ENCODE results near the gene USP12. TPM values are rescaled to one million over a fixed set of nuclear protein-coding genes. Genes with fewer than 3 reads are reported as not detected.

The USP12 gene
- total RNA-seq, 4 donors from 2014 or later = 3.9 to 31.7 (median 13.6) TPM

GRCh38 chr13:27104606-27105005, 67.0 kb downstream of the USP12 start:
- WGBS, 2 donors = 39 to 49% methylated on average over 4 of the region's 4 CpGs
- intact Hi-C loops (cut with DNase I) = no loop called here
- Histone ChIP-seq H3K36me3 (peaks cover 0 to 24% (median 0%) of the 10 kb centered on the region in 3 donors), H3K27me3 (no peaks in the 10 kb centered on the region), H3K4me3 (no peak overlapping the region), H3K9me3 (no peaks in the 10 kb centered on the region), H3K4me1 (peaks cover 0 to 10% (median 0%) of the 10 kb centered on the region in 3 donors), H3K27ac (no peak overlapping the region)
- TF ChIP-seq POLR2A (IDR thresholded peaks at IDR 0.05) = no peak
- DNase-seq = no peak

GRCh38 chr13:27101847-27102246, 69.8 kb downstream of the USP12 start:
- intact Hi-C loops (cut with DNase I) = no loop called here
- Histone ChIP-seq H3K27me3 (no peaks in the 10 kb centered on the region), H3K9me3 (no peaks in the 10 kb centered on the region), H3K4me3 (no peak overlapping the region), H3K36me3 (peaks cover 0 to 29% (median 0%) of the 10 kb centered on the region in 3 donors), H3K27ac (no peak overlapping the region), H3K4me1 (peaks cover 0 to 19% (median 0%) of the 10 kb centered on the region in 3 donors)
- 90 to 95% methylated on average over 3 of the region's 3 CpGs for WGBS, 2 donors
- TF ChIP-seq CTCF (IDR thresholded peaks at IDR 0.05) (no peak), POLR2A (IDR thresholded peaks at IDR 0.05) (no peak)
- DNase-seq = no peak

- Histone ChIP-seq H3K4me1 (peaks cover 0 to 19% (median 0%) of the 10 kb centered on the region in 3 donors), H3K27ac (no peak overlapping the region), H3K36me3 (peaks cover 0 to 29% (median 0%) of the 10 kb centered on the region in 3 donors), H3K4me3 (no peak overlapping the region), H3K27me3 (no peaks in the 10 kb centered on the region), H3K9me3 (no peaks in the 10 kb centered on the region)
- intact Hi-C loops (cut with DNase I) = no loop called here
- WGBS, 2 donors = 97 to 100% methylated on average over 1 of the region's 1 CpG
- no peak for TF ChIP-seq POLR2A (IDR thresholded peaks at IDR 0.05)
- TF ChIP-seq CTCF (IDR thresholded peaks at IDR 0.05) = no peak
- no peak for DNase-seq
Observed at GRCh38 chr13:27101289-27101688, 70.3 kb downstream of the USP12 start.

- intact Hi-C loops (cut with DNase I) = no loop called here
- peaks cover 0 to 9% (median 0%) of the 10 kb centered on the region in 3 donors for H3K4me1 ChIP-seq
- no peak overlapping the region for H3K27ac ChIP-seq
- H3K9me3 ChIP-seq = no peaks in the 10 kb centered on the region
- no peaks in the 10 kb centered on the region for H3K27me3 ChIP-seq
- H3K36me3 ChIP-seq = peaks cover 0 to 43% (median 0%) of the 10 kb centered on the region in 3 donors
- TF ChIP-seq CTCF (IDR thresholded peaks at IDR 0.05) (no peak), POLR2A (IDR thresholded peaks at IDR 0.05) (no peak)
- no peak overlapping the region for H3K4me3 ChIP-seq
- DNase-seq = no peak
Observed at GRCh38 chr13:27097691-27098090, 73.9 kb downstream of the USP12 start.

GRCh38 chr13:27091451-27091850, 80.2 kb downstream of the USP12 start:
- H3K27me3 ChIP-seq = no peaks in the 10 kb centered on the region
- 88 to 90% methylated on average over 4 of the region's 4 CpGs for WGBS, 2 donors
- no peak overlapping the region for H3K27ac ChIP-seq
- no peak overlapping the region for H3K4me3 ChIP-seq
- DNase-seq = no peak
- TF ChIP-seq CTCF (IDR thresholded peaks at IDR 0.05) = no peak
- no peak for TF ChIP-seq POLR2A (IDR thresholded peaks at IDR 0.05)
- intact Hi-C loops (cut with DNase I) = no loop called here
- H3K9me3 ChIP-seq = no peaks in the 10 kb centered on the region
- peaks cover 0 to 67% (median 0%) of the 10 kb centered on the region in 3 donors for H3K36me3 ChIP-seq
- H3K4me1 ChIP-seq = peaks cover 0 to 7% (median 0%) of the 10 kb centered on the region in 3 donors

GRCh38 chr13:27088619-27089018, 83.0 kb downstream of the USP12 start:
- TF ChIP-seq POLR2A (IDR thresholded peaks at IDR 0.05) = no peak
- no peak for TF ChIP-seq CTCF (IDR thresholded peaks at IDR 0.05)
- H3K27me3 ChIP-seq = no peaks in the 10 kb centered on the region
- intact Hi-C loops (cut with DNase I) = no loop called here
- H3K27ac ChIP-seq = peak overlapping the region in 1 of 4 donors; percentile 2
- no peak overlapping the region for H3K4me3 ChIP-seq
- H3K9me3 ChIP-seq = no peaks in the 10 kb centered on the region
- 83 to 84% methylated on average over 3 of the region's 3 CpGs for WGBS, 2 donors
- peaks cover 0 to 60% (median 0%) of the 10 kb centered on the region in 3 donors for H3K36me3 ChIP-seq
- DNase-seq = no peak
- H3K4me1 ChIP-seq = peaks cover 0 to 7% (median 0%) of the 10 kb centered on the region in 3 donors

All from esophagus squamous epithelium (tissue), 5 donors.